Right cardiac atrium (tissue), 5 donors: ENCODE results near the gene LIPC. TPM values are rescaled to one million over a fixed set of nuclear protein-coding genes. Genes with fewer than 3 reads are reported as not detected.

Experiments used
- ATAC-seq, 2 donors: fragments of 200-7000 bp; cut with Tn5 transposase; one replicate each; pipeline versions ENCODE4 v1.8.0 to v1.9.1; 2020; ENCODE audit warnings: moderate library complexity in 2 of 2, mild to moderate bottlenecking in 1 of 2
- DNase-seq, 3 donors: peaks; one replicate each; pipeline ENCODE4 v3.0.0-alpha.2; 2020
- H3K27ac ChIP-seq: one replicate; pipeline ENCODE4 v1.5.1; 2013; ENCODE audit warnings: mild to moderate bottlenecking, low read length, control low read depth, moderate library complexity
- H3K27me3 ChIP-seq: one replicate; pipeline ENCODE4 v1.6.1; 2013; ENCODE audit not compliant: control insufficient read depth, insufficient read depth
- H3K4me1 ChIP-seq: one replicate; pipeline ENCODE4 v1.6.1; 2013; ENCODE audit warnings: low read length; ENCODE audit not compliant: control insufficient read depth, insufficient read depth
- H3K4me3 ChIP-seq: one replicate; pipeline ENCODE4 v1.5.1; 2013; ENCODE audit warnings: low read length, control low read depth
- H3K9me3 ChIP-seq: one replicate; pipeline ENCODE4 v1.6.1; 2013; ENCODE audit warnings: low read length; ENCODE audit not compliant: control insufficient read depth
- WGBS: extraction: QIAGEN DNeasy Blood & Tissue Kit; methylation state at CpG from one replicate; pipeline ENCODE4 v1.1.7; 2013; 5-methylcytosine and 5-hydroxymethylcytosine counted together
- intact Hi-C, 4 donors: fragments of 100-400 bp; cut with DNase I; formaldehyde crosslinking; loops; one replicate each; pipeline versions ENCODE4 v1.11.0 to v1.14.0; 2022 to 2023
- polyA plus RNA-seq: library from polyadenylated mRNA; stranded (reverse); fragments of 200-250 nt; gene quantifications from one replicate; pipeline ENCODE4 v1.2.3, GENCODE V29; 2013
- total RNA-seq, 4 donors: library from RNA; stranded (reverse); fragmentation: NEBNext Ultra II Directional; extraction: Animal tissue kit (Norgen Biotek cat#: 25700); gene quantifications; one replicate each; pipeline ENCODE4 v1.2.1, GENCODE V29; 2021
- donor health status: healthy with polysubstance abuse.
- donor health status: DM: no; HTN: yes; CAD: no.
- donor health status: DM: no; HTN: no; CAD: no.
- donor health status: DM: no; HTN: yes; CAD: no; lungs with severe emphysema.
- donor health status: DM: yes; HTN: yes; CAD: no.

The LIPC gene
- total and polyA plus RNA-seq, 5 donors = 0.61 to 1.1 (median 0.88) TPM

DNA sequence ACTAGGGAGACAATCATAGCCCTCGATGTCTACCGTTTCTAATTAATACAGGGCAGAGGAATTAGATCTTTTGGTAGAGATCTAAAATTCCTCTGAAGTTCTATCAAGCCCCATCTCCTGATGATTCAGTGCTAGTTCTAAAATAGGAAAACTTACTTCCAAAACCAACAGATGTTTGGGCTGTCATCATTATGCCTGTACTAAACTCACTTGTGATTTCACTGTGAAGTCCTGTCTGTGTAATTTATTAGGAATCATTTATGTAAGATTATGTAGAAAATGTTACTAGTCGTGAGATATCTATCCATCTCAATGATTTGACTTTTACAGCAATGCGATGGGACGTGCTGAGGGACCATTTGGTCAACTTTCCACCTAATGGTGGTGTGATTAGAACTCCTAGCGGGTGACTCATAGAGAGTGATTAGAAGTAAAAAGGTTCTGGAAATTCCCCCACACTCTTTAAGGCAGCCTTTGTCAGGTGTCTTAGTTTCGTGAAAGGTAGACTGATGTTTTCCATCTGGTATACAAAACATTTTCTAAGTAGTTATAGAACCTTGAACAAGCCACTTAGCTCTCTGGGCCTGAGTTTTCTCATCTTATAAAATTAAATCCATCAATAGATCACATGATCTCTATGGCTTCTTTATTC lies 34.2 kb downstream of the LIPC start:
- Histone ChIP-seq H3K9me3 (no peaks in the 10 kb centered on the region), H3K27me3 (no peaks in the 10 kb centered on the region), H3K27ac (no peak overlapping the region), H3K4me1 (peaks cover 3% of the 10 kb centered on the region), H3K4me3 (no peak overlapping the region)
- intact Hi-C loops = no loop called here
- 88% methylated on average over 7 of the region's 7 CpGs for WGBS
- DNase-seq (no peak), ATAC-seq (no peak)

DNA sequence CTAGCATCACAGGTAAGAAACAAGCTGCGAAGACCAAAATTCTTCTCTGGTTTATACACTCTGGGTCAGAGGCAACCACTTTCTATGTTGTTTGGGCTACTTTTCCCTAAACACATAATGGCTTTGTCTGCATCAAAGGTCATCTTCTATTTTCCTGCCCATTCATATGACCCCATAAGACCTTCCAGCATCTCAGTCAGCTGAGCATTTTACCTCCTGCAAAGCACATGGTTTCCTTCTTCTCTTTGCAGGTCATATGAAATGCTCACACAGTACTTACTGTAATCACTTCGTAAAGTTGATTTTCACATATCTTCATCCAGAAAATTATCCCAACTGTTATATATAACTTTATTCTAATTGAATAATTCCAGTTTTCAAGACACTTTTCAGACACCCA lies 34.8 kb downstream of the LIPC start:
- Histone ChIP-seq H3K4me1 (peaks cover 3% of the 10 kb centered on the region), H3K4me3 (no peak overlapping the region), H3K27ac (no peak overlapping the region), H3K9me3 (no peaks in the 10 kb centered on the region), H3K27me3 (no peaks in the 10 kb centered on the region)
- ATAC-seq = no peak
- DNase-seq = no peak
- over 99% methylated on average over 2 of the region's 2 CpGs for WGBS
- intact Hi-C loops = no loop called here

DNA sequence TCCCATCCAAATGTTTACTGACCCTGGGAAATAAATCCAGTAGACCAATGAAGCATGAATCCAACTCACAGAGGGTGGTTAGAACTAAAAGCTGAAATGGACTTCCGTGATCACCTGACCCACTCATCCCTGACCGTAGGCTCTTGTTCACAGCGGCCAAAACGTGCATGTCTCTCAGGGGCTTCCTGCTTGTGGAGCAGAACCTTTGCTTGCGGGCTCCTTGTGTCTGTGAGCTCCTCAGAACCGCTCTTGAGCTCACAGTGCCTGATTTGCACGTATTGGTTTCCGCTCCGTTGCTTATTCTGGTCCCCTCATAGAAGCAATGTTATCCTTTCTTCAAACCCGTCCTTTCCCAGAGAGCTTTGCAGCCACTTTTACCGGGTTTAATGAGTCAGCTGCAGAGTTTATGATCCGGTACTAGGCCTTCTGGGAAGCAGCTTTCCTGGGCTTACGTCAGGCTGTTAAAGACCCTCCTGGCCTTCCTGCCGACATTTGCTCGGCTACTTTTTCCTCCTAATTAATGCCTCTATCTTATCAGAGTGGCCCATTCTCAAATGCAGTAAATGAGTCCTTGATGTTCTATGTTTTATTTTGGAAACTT lies 35.4 kb downstream of the LIPC start:
- no peaks in the 10 kb centered on the region for H3K9me3 ChIP-seq
- ATAC-seq (no peak), DNase-seq (no peak)
- intact Hi-C loops = no loop called here
- no peak overlapping the region for H3K4me3 ChIP-seq
- WGBS = 85% methylated on average over 15 of the region's 15 CpGs
- no peaks in the 10 kb centered on the region for H3K27me3 ChIP-seq
- H3K27ac ChIP-seq = no peak overlapping the region
- peaks cover 3% of the 10 kb centered on the region for H3K4me1 ChIP-seq

DNA sequence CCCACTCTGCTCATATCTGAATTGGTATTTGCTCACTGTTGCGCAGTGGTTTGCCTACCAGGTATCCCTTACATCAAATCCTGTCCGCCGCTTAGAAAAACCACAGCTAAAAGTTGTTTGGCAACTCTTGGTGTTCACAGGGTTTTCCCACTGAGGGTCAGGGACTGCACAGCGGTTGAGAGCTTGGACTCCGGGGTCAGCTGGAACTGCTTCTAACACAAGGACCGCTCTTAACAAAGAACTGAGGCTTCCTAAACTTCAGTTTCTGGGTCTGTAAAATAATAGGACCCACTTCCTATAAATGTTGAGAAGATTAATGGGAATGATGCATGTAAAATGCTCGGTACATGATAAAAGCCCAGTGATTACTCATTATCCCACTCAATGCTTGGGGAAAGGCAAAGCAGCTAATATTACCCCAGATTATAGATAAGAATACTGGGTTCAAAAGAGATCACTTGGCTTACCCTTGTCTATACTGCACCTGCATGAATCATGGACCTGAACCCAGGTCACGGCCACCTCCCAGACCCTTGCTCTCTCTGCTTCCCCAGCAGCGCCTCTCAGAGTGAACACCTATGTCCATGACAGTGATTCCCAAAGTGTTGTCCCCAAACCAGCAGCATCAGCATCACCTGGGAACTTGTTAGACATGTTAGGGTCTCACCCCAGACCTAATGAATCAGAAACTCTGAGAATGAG lies 36.1 kb downstream of the LIPC start:
- no peak overlapping the region for H3K27ac ChIP-seq
- 96% methylated on average over 9 of the region's 9 CpGs for WGBS

DNA sequence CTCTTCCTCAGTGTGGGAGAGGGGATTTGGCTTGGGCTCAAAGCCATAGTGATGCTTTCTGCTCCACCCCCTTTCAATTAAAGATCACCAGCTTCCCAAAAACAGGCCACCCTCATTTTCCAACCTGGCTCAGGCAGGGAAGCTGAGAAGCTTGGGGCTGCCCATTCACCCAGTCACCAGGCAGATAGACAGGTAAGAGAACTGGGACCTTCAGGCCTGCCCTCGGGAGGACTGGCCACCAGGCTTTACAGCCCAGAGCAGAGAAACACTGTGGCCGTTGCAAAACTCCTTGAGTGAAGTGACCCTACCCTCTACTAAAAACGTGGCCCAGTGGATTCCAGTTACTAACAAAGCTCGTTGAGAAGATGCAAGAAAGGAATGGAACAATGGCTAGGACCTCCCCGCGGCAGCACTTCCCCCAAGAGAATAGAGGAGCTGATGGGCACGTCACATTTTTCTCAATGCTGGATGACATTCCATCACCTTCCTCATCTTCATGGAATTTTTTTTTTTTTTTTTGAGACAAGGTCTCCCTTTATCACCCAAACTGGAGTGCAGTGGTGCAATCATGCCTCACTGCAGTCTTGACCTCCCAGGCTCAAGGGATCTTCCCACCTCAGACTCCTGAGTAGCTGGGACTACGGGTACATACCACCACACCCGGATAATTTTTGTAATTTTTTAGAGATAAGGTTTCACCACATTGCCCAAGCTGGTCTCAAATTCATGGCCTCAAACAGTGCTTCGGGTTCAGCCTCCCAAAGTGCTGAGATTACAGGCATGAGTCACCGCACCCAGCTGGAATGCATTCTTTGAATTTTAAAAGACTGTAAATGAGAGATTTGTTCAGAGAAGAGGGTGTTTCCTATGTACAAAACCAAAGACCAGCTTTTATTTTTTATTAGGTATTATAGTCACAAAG lies 37.9 kb downstream of the LIPC start:
- ATAC-seq = peak; percentile 70 to 75

More for the DNA sequence above, 36.1 kb downstream of the LIPC start:
- peaks cover 6% of the 10 kb centered on the region for H3K4me1 ChIP-seq
- ATAC-seq (no peak), DNase-seq (no peak)
- no peaks in the 10 kb centered on the region for H3K27me3 ChIP-seq
- H3K9me3 ChIP-seq = no peaks in the 10 kb centered on the region
- no peak overlapping the region for H3K4me3 ChIP-seq
- intact Hi-C loops = no loop called here

DNA sequence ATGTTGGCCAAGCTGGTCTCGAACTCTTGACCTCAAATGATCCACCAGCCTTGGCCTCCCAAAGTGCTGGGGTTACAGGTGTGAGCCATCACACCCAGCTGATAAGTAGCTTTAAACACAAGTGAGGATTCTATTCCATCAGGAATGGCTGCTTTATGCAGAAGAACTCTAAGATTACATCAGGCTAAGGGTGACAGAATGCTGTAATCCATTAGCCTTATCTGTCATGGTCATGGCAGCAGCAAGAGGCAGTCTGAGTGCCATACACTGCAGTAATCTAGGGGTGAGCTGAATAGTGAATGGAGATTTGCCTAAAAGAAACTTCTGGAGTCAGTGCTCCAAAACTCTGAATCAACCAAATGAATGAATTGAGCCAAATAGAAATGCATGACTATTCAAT lies 39.6 kb downstream of the LIPC start:
- Histone ChIP-seq H3K27me3 (no peaks in the 10 kb centered on the region), H3K4me1 (peaks cover 14% of the 10 kb centered on the region)

More for the DNA sequence above, 37.9 kb downstream of the LIPC start:
- Histone ChIP-seq H3K4me3 (no peak overlapping the region), H3K9me3 (no peaks in the 10 kb centered on the region), H3K27me3 (no peaks in the 10 kb centered on the region), H3K4me1 (peaks cover 9% of the 10 kb centered on the region), H3K27ac (no peak overlapping the region)
- 66% methylated on average over 11 of the region's 11 CpGs for WGBS
- peak in 2 of 3 donors; percentile 64 to 71 for DNase-seq
- intact Hi-C loops = no loop called here

DNA sequence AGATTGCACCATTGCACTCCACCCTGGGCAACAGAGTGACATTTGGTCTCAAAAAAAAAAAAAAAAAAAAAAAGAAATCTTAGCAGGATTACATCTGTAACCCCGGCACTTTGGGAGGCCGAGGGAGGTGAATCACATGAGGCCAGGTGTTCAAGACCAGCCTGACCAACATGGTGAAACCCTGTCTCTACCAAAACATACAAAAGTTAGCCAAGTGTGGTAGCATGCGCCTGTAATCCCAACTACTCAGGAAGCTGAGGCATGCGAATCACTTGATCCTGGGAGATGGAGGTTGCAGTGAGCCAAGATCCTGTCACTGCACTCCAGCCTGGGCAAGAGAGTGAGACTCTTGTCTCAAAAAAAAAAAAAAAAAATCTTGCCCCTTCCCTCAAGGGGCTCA lies 40.4 kb downstream of the LIPC start:
- intact Hi-C loops = no loop called here
- no peak for DNase-seq
- no peak overlapping the region for H3K4me3 ChIP-seq
- 95% methylated on average over 4 of the region's 4 CpGs for WGBS
- H3K4me1 ChIP-seq = peaks cover 16% of the 10 kb centered on the region
- H3K27me3 ChIP-seq = no peaks in the 10 kb centered on the region
- ATAC-seq = no peak
- no peak overlapping the region for H3K27ac ChIP-seq
- no peaks in the 10 kb centered on the region for H3K9me3 ChIP-seq

More for the DNA sequence above, 39.6 kb downstream of the LIPC start:
- Histone ChIP-seq H3K9me3 (no peaks in the 10 kb centered on the region), H3K4me3 (no peak overlapping the region), H3K27ac (no peak overlapping the region)
- intact Hi-C loops = no loop called here
- 98% methylated on average over 1 of the region's 1 CpG for WGBS
- ATAC-seq = no peak
- DNase-seq = no peak

DNA sequence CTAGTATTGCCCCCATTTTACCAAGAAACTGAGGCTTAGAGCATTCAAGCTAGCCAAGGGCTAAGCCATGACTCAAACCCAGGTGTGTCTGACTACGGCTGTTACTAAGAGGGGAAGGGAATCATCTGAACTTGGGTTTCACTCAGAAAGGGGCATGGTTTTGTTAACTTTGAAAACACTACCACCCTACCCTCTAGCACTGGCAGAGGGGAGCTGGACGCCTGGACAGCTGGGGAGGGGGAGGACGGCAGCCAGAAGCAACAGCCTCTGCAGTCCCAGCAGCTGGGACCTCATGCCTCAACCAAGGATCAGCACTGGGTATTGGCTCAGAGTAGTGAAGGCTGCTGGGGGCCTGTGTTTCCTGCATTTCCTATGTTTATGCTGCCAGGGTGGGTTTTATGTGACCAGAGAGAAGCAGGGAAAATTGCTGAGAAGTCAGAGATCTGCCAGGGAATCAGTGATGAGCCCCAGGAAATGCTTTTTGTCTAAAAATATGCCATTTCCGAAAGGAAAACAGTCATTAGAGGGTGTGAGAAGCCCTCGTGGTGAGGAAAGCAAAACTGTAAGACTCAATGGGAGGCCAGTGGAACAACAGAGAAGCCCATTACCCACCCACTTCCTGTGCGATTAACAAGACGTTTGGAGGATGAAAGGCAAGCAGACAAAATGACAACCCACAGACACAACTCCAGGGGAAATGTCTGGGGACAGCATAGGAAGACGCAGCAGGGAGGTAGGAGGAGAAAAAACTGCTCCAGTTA lies 41.2 kb downstream of the LIPC start:
- no peak for DNase-seq
- ATAC-seq = peak in 1 of 2 donors; percentile 71
- no peaks in the 10 kb centered on the region for H3K27me3 ChIP-seq
- peaks cover 17% of the 10 kb centered on the region for H3K4me1 ChIP-seq
- H3K4me3 ChIP-seq = no peak overlapping the region
- H3K27ac ChIP-seq = no peak overlapping the region
- no peaks in the 10 kb centered on the region for H3K9me3 ChIP-seq
- intact Hi-C loops = no loop called here
- 50% methylated on average over 8 of the region's 8 CpGs for WGBS

DNA sequence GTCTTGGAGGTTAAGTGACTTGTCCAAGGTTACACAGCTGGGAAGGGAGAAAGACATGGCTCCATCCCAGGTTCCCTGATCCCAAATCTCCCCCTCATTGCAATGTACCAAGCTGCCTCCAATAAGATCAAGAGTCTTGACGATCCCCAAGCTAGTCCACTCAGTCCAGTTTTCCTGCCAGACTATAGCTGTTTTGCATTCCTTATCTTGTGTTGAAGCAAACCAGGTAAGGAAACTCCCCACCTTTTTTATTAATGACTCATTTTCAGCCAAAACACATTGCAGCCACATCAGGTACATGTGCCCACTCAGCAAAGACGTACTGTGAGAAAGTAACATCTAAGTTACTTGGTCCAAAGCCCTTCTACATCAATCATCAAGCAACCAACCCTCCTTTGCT lies 41.9 kb downstream of the LIPC start:
- ATAC-seq (peak in 1 of 2 donors; percentile 66), DNase-seq (no peak)
- Histone ChIP-seq H3K9me3 (no peaks in the 10 kb centered on the region), H3K27ac (no peak overlapping the region), H3K4me1 (peaks cover 17% of the 10 kb centered on the region), H3K4me3 (no peak overlapping the region), H3K27me3 (no peaks in the 10 kb centered on the region)
- WGBS = 52% methylated on average over 2 of the region's 2 CpGs
- intact Hi-C loops = no loop called here

DNA sequence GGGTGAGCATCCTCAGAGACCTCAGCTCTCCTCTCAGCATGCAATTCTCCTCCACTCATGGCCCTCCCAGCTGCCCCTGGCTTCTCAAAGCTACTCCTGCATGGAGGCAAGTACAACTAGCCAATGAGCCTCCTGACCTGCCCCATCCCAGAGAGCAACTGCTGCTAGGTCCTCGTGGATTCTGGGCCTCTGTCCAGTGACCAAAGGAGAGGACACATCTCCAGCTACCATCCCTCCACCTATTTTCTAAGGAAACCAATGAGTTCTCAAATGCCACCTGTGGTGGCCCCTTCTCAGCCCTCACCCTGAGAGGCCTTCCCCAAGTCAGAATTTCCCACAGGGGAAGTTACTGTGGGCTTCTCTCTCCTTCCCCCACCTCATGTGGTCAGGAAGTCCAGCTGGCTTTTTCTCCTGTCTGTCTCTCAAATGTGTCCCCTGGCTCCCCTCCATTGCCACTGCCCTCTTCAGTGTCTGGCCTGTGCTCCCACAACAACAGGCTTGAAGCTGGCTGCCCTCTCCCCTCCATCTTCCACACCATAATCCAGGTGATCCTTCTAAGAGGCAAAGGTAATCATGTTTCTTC lies 43.0 kb downstream of the LIPC start:
- no peaks in the 10 kb centered on the region for H3K27me3 ChIP-seq
- no peaks in the 10 kb centered on the region for H3K9me3 ChIP-seq
- peaks cover 13% of the 10 kb centered on the region for H3K4me1 ChIP-seq
- H3K27ac ChIP-seq = no peak overlapping the region
- intact Hi-C loops = no loop called here
- 86% methylated on average over 1 of the region's 1 CpG for WGBS
- no peak overlapping the region for H3K4me3 ChIP-seq
- no peak for DNase-seq
- ATAC-seq = no peak
